NT2/D1 (cell line): ENCODE results near the gene RGS9.

Source experiments
- SUZ12 ChIP-seq: IDR thresholded peaks from 2 replicates; pipeline ENCODE4 v1.6.1; 2011; ENCODE audit not compliant: insufficient read length, insufficient read depth; ENCODE audit errors: extremely low read depth
- ZNF274 ChIP-seq: IDR thresholded peaks from 2 replicates; pipeline ENCODE4 v1.6.1; 2011; ENCODE audit warnings: mild to moderate bottlenecking, low read depth, low read length

GRCh38 chr17:65109990-65110680 lies 27.0 kb upstream of the RGS9 start:
- TF ChIP-seq SUZ12 (no peak), ZNF274 (no peak)
